Erythroblast (primary cell): ENCODE data around the gene URB2.

Experiments used
- GATA1 ChIP-seq: IDR thresholded peaks from 2 replicates; pipeline ENCODE4 v1.6.1; 2011; ENCODE audit warnings: low read depth, mild to moderate bottlenecking, control low read depth, low read length, moderate library complexity
- POLR2A ChIP-seq: IDR thresholded peaks from 2 replicates; pipeline ENCODE4 v1.6.1; 2011; ENCODE audit warnings: mild to moderate bottlenecking, low read length

DNA sequence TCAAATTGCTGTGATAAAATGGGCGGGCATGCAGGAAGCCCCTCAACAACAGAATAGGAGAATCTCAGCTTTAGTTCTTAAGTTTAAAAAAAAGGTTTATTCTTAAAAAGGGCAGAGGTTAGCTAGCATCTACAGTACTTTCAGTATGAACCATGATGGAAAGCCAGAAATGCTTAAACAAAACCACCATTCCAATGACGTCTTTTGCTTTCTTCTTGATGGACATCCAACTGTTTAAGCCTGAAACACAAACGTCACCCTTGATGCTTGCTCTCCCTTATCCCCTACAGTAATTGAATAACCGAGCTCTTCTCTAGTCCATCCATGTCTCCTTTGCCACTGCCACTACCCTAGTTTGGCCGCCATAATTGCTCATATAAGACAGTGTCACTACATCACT is 25.8 kb upstream of the URB2 start:
- TF ChIP-seq POLR2A (no peak), GATA1 (no peak)
